GM19324 (cell line): ENCODE results near the gene LONP2.

Experiments used
- ATAC-seq: cut with Tn5 transposase; IDR thresholded peaks from one replicate; pipeline ENCODE4 v1.9.1; 2021; ENCODE audit warnings: mild to moderate bottlenecking, moderate library complexity; ENCODE audit not compliant: unreplicated experiment, low FRiP score

Gene LONP2

GRCh38 chr16:48244080-48244862 is at the start of gene LONP2:
Gene LONP2, plus strand, starts transcription at chr16:48244300. Its CDS starts 89 bp downstream, at chr16:48244389.
- ATAC-seq: peak; percentile 97

GRCh38 chr16:48194828-48195556 is 49.1 kb upstream of the LONP2 start:
- ATAC-seq: no peak

GRCh38 chr16:48197294-48197693 is 46.8 kb upstream of the LONP2 start:
- ATAC-seq: no peak

GRCh38 chr16:48201515-48202201 is 42.4 kb upstream of the LONP2 start:
- ATAC-seq: no peak

GRCh38 chr16:48203974-48204824 is 39.9 kb upstream of the LONP2 start:
- ATAC-seq: no peak

GRCh38 chr16:48204825-48205151 is 39.3 kb upstream of the LONP2 start:
- ATAC-seq: no peak

- no peak for ATAC-seq
Observed at GRCh38 chr16:48206594-48207242, 37.4 kb upstream of the LONP2 start.

- no peak for ATAC-seq
Observed at GRCh38 chr16:48210747-48211146, 33.4 kb upstream of the LONP2 start.

- ATAC-seq: no peak
Observed at GRCh38 chr16:48212033-48212432, 32.1 kb upstream of the LONP2 start.

- no peak for ATAC-seq
Observed at GRCh38 chr16:48215738-48216137, 28.4 kb upstream of the LONP2 start.

- no peak for ATAC-seq
Observed at GRCh38 chr16:48217708-48218107, 26.4 kb upstream of the LONP2 start.

GRCh38 chr16:48218473-48218872 is 25.6 kb upstream of the LONP2 start:
- ATAC-seq: no peak

- no peak for ATAC-seq
Observed at GRCh38 chr16:48220891-48221290, 23.2 kb upstream of the LONP2 start.

- ATAC-seq: no peak
Observed at GRCh38 chr16:48223490-48223889, 20.6 kb upstream of the LONP2 start.

GRCh38 chr16:48225456-48225855 is 18.6 kb upstream of the LONP2 start:
- ATAC-seq: no peak

GRCh38 chr16:48231727-48232492 is 12.2 kb upstream of the LONP2 start:
- ATAC-seq: no peak

- no peak for ATAC-seq
Observed at GRCh38 chr16:48232493-48233040, 11.5 kb upstream of the LONP2 start.

- ATAC-seq: no peak
Observed at GRCh38 chr16:48234630-48235029, 9.5 kb upstream of the LONP2 start.

- ATAC-seq: no peak
Observed at GRCh38 chr16:48235058-48235555, 9.0 kb upstream of the LONP2 start.
